ENCODE data around the gene MMAB.

The MMAB gene

DNA sequence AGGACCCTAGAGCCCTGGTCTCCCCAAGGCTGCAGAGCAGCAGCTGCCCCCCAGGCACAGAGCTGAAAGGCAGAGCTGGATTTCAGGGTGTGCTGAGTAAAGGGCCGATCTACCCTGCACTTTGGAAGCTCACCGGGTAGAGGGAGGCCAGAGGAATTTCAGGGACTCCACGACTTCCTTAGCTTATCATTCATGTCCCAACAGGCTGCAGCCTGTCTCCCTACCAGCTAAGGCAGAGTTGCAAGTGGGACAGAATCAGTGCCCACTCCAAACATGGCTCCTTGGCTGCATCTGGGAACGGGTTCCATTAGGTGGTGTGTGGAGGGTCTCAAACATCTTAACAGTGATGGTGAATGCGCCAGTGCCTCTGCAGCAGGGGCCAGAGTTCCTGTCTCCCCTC, 27.5 kb downstream of the MMAB start:
- TF ChIP-seq, protein P1, sequence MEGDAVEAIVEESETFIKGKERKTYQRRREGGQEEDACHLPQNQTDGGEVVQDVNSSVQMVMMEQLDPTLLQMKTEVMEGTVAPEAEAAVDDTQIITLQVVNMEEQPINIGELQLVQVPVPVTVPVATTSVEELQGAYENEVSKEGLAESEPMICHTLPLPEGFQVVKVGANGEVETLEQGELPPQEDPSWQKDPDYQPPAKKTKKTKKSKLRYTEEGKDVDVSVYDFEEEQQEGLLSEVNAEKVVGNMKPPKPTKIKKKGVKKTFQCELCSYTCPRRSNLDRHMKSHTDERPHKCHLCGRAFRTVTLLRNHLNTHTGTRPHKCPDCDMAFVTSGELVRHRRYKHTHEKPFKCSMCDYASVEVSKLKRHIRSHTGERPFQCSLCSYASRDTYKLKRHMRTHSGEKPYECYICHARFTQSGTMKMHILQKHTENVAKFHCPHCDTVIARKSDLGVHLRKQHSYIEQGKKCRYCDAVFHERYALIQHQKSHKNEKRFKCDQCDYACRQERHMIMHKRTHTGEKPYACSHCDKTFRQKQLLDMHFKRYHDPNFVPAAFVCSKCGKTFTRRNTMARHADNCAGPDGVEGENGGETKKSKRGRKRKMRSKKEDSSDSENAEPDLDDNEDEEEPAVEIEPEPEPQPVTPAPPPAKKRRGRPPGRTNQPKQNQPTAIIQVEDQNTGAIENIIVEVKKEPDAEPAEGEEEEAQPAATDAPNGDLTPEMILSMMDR (IDR thresholded peaks at IDR 0.05; ENCODE audit: low read depth, low read length) = no peak
- H3K4me3 ChIP-seq (replicated peaks in 1 of 2; ENCODE audit: low read depth in 2 of 2, low read length in 2 of 2) = no peak overlapping the region
- DNase-seq (ENCODE audit: low read depth in 2 of 2) = no peak

DNA sequence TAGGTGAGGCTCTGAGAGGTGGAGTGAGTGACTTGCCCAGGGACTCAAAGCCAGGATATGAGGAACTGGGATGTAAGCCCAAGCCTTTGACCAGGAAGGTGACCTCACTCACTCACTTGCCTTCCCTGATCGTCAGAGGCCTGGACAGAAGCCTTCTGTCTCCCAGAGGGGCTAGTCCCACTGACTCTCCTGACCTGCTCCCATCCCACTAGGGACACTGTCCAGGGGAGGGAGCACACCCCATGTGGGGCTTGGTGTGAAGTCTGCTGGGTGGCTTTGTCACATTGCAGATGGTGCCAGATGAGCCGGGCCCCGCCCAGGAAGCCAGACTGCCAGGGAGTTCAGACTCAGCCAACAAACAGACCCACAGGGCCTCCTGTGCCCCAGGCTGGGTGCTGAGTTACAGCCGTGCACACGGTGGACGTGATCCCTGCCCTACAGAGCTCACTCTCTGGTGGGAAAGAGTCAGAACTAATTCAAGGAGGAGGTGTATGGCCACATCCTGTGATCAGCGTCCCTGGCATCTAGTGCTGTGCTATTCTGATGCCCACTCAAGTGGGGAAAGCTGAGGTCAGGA, 28.3 kb downstream of the MMAB start:
- TF ChIP-seq, protein P1 (IDR thresholded peaks at IDR 0.05; ENCODE audit: low read depth, low read length) = no peak
- no peak overlapping the region for H3K4me3 ChIP-seq (replicated peaks in 1 of 2; ENCODE audit: low read depth in 2 of 2, low read length in 2 of 2)
- DNase-seq (ENCODE audit: low read depth in 2 of 2) = peak; percentile 40 to 51

DNA sequence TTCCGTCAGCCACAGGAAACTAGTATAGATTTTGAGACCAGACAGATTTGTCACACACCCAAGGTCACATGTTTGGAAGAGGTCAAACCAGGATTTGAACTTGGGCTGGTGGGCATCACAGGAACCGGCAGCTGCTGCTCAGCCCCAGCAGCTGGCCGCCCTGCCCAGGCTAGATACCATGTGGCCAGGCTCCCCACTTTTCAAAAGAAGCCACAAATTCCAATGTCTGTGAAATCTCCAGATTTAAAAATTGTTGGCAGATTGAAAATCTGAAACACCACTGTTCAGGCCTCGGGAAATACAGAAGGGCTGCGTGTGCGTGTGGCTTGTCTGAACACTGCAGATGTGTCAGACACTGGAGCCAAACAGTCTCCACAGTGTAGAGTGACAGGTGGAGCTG, 30.4 kb downstream of the MMAB start:
- no peak overlapping the region for H3K4me3 ChIP-seq (replicated peaks in 1 of 2; ENCODE audit: low read depth in 2 of 2, low read length in 2 of 2)
- TF ChIP-seq, protein P1 (IDR thresholded peaks at IDR 0.05; ENCODE audit: low read depth, low read length) = no peak
- DNase-seq (ENCODE audit: low read depth in 2 of 2) = no peak

DNA sequence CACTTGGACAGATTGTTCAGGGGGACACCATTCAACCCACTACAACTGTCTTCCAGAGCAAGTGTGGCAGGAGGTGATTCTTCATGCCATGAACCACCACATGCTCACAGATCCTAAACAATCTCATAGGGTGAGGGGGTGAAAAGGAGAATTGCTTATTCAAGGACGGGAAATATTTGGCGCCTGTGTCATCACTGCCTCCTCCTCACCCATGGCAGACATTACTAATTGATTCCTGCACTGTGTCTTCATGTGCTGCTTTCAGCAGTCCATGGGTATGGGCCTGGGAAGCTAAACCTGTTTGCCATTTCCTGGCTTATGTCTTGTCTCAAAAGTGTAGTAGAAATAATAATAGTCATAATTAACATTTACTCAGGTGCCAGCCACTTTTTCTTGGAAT, 31.3 kb downstream of the MMAB start:
- DNase-seq (ENCODE audit: low read depth in 2 of 2) = peak; percentile 40 to 82
- no peak overlapping the region for H3K4me3 ChIP-seq (replicated peaks in 1 of 2; ENCODE audit: low read depth in 2 of 2, low read length in 2 of 2)
- TF ChIP-seq, protein P1 (IDR thresholded peaks at IDR 0.05; ENCODE audit: low read depth, low read length) = no peak

DNA sequence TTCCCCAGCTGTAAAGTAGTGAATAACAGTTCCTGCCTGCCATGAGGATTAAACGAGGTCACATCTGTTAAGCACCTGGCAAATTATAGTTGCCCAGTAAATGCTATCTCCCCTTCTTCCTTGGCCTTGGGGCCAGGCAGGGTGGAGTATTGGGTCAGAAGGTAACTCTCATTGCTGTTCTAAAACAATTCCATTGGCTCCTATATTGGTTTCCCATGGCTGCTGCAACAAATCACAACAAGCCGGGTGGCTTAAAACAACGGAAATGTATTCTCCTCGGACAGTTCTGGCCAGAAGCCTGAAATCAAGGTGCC, 31.9 kb downstream of the MMAB start:
- TF ChIP-seq, protein P1 (IDR thresholded peaks at IDR 0.05; ENCODE audit: low read depth, low read length) = no peak
- DNase-seq (ENCODE audit: low read depth in 2 of 2) = no peak
- H3K4me3 ChIP-seq (replicated peaks in 1 of 2; ENCODE audit: low read depth in 2 of 2, low read length in 2 of 2) = no peak overlapping the region

DNA sequence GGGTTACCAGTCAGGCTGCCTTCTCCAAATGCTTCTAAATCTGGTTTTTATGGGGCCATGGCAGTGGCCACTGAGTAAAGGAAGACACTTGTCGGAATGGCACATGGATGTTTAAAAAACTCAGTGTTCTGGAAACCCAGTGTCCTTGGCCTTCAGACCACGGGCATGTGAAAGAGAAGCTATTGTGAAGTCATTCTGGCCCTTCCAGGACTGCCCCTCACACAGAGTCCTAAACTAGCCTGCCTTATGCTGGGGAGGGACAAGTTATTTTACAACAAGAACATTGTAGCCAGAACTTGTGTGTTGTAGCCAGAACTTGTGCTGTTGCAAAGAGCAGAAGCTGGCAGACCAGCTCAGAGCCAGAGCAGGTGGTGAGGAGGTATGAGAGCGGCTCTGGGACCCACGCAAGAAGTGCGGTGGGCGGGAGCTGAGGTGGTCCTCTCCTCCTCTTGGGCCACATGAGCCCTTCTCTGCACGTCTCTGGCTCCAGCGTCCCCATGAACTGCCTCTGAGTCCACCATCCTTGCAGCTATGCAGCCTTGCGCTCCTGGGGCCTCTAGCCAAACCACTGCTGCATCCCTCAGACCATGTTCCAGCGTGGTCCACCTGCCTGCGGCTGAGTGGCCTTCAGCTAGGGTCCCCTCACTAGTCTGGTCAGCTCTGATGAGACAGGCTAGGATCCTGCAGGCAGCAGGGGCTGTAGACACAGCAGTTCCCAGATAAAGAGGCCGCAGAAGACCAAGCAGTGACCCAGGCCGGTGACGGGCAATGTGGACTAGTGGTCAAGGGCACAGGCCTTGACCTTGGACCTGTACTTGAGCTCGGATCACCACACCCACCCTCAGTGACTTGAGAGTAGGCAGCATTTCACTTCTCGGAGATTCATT, 32.5 kb downstream of the MMAB start:
- no peak overlapping the region for H3K4me3 ChIP-seq (replicated peaks in 1 of 2; ENCODE audit: low read depth in 2 of 2, low read length in 2 of 2)
- DNase-seq (ENCODE audit: low read depth in 2 of 2) = no peak
- TF ChIP-seq, protein P1 (IDR thresholded peaks at IDR 0.05; ENCODE audit: low read depth, low read length) = no peak

Data from cardiac fibroblast (primary cell).